Erythroblast (primary cell): Measurements from ENCODE around the gene PLEKHA5.
"Not testable (repeated sequence)": the region's sequence is repeated elsewhere in the genome, so short reads cannot be mapped to it uniquely, and the experiment has no call there.

Experiments
- DNase-seq, 2 experiments: peaks; one replicate each; lab custom pipeline; 2025; lab: John Stamatoyannopoulos, UW
- GATA1 ChIP-seq: IDR thresholded peaks from 2 replicates; pipeline ENCODE4 v1.6.1; 2011; ENCODE audit warnings: low read depth, mild to moderate bottlenecking, control low read depth, low read length, moderate library complexity
- POLR2A ChIP-seq: IDR thresholded peaks from 2 replicates; pipeline ENCODE4 v1.6.1; 2011; ENCODE audit warnings: mild to moderate bottlenecking, low read length

The PLEKHA5 gene

DNA sequence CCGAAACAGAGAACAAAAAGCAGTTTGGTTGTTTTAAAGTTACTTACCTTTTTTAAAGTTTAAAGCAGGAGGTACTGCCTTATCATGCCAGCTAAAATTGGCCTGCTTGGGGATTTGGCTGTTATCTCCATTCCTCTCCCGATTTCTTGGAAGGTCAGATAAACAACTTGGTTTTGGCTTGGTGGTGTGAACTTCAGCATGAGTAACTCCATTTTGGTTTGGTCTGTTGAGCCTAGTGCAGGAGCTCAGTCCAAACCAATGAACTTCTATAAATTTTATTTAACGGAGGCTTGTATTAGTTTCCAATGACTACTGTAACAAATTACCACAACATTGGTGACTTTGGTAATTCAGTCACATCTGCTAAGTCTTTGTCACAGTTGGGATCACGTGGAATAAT, 82.3 kb downstream of the PLEKHA5 start:
- no peak for DNase-seq
- TF ChIP-seq GATA1 (no peak), POLR2A (no peak)

DNA sequence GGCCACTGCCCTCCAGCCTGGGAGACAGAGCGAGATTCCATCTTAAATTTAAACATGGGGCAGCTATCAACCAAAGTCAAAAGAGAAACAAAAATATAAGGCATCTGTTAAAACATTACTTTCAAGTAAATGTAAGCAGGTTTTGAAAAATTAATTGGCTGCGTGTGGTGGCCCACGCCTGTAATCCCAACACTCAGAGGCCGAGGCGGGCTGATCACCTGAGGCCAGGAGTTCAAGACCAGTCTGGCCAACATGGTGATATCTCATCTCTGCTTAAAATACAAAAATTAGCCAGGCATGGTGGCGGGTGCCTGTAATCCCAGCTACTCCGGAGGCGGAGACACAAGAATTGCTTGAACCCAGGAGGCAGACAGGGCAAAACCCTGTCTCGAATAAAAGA, 82.7 kb downstream of the PLEKHA5 start:
- TF ChIP-seq POLR2A (no peak), GATA1 (no peak)

DNA sequence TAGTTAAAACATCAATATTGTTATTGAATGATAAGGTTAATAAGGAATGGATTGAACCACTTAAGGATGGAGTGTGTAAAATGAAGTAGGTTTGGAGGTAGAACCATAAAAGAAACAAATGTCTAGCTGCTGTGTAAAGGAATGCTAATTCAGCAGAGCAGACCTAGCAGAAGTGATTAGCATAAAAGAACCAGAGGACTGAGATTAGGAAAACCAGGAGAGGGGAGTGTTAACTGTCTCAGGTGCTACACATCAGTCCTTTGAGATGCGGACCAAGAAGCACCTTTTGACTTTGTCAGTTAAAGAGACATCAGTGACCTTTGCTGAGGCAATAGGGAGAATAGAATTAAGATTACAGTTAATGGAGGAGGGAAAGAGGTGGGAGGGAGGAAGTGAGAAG, 84.5 kb downstream of the PLEKHA5 start:
- TF ChIP-seq POLR2A = no peak
- no peak for TF ChIP-seq GATA1
- no peak for DNase-seq

More for the DNA sequence above, 82.7 kb downstream of the PLEKHA5 start:
- DNase-seq = no peak

DNA sequence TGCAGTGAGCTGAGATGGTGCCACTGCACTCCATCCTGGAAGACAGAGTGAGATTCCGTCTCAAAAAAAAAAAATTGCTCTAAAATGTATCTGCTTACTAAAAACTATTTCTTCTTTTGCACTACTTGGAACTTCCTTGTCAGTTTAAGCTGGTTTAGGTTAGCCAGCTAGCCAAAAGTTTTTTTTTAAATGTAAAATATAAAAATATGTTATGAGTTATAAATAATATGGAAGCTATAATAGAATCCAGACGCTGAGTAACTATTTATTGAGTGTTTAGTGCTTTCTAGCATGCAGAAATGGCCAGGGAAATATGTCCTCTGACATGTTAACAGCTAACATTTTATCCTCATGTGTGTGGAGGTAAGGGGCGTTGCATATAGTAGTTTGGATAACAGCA, 85.6 kb downstream of the PLEKHA5 start:
- TF ChIP-seq GATA1 = no peak
- no peak for TF ChIP-seq POLR2A
- DNase-seq = no peak

DNA sequence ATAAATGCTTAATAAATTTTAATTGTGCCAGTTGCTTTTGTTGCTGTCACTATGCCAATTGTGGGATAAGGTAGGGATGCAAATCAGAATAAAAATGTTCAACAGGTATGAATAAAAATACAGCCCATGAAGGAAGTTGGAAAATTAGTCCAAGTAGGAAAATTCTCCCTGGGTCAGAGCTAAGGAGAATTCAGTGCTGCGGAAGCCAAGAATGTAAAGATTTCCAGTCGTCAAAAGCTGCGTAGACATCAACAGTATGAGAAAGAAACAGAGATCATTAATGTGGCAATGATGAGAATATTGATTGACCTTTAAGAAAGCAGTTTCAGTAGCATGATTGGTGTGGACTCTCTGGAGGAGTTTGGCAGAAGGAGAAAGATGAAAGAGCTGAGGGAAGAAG, 87.9 kb downstream of the PLEKHA5 start:
- TF ChIP-seq GATA1 (no peak), POLR2A (no peak)
- no peak for DNase-seq

DNA sequence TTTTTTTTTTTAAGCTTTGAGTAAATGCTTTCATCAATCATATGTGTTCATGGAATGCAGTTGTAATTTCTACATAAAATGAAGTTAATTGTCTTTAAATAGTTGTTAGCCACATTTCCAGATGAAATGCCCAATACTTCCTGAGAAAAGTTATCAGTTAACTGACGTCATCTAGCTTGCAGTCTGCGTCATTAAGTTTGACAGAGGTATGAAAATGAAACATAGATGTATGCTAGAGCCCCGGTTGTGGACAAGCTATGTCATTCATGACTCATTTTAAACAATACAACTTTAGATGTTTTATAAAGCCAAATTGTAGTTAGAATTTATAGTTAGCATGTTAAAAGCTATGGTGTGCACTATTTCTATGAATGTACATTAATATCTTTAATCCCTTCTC, 90.7 kb downstream of the PLEKHA5 start:
- DNase-seq = no peak
- no peak for TF ChIP-seq POLR2A
- TF ChIP-seq GATA1 = no peak

DNA sequence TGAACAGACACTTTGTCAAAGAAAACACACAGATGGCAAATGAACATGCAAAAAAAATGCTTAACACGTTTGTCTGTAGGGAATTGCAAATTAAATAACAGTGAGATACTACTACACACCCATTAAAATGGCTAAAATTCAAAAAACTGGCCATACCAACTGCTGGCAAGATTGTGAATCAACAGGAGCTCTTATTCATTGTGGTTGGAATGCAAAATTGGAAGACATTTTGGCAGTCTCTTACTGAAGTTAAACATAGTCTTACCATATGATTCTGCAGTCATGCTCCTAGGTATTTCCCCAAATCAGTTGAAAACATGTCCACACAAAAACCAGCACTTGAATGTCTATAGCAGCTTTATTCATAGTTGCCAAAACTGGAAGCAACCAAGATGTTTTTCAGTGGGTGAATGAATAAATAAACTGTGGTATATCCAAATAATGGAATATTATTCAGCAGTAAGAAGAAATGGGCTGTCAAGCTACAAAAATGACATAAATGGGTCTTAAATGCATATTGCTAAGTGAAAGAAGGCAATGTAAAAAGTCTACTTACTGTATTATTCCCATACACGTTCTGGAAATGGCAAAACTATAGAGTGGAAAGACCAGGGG, 91.4 kb downstream of the PLEKHA5 start:
- no peak for DNase-seq
- TF ChIP-seq POLR2A (no peak), GATA1 (no peak)

DNA sequence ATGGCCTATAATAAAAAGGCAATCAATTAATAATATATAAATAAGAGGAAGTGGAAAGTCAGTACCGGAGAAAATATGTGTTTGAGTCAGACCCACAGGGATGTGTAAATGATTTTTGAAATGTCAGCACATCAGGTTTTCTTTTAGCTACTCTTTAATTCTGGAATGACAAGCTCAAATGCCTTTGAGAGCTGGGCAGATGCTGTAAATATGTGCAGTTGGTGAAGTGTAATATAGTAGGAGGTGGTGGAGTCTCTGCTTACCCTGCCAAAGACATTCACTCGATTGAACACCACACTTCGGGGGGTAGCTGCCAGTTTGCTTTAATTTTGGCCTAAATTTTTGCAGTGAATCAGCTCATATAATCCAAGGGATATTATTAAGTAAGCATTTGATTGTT, 93.0 kb downstream of the PLEKHA5 start:
- no peak for TF ChIP-seq GATA1
- TF ChIP-seq POLR2A = no peak
- DNase-seq = no peak

DNA sequence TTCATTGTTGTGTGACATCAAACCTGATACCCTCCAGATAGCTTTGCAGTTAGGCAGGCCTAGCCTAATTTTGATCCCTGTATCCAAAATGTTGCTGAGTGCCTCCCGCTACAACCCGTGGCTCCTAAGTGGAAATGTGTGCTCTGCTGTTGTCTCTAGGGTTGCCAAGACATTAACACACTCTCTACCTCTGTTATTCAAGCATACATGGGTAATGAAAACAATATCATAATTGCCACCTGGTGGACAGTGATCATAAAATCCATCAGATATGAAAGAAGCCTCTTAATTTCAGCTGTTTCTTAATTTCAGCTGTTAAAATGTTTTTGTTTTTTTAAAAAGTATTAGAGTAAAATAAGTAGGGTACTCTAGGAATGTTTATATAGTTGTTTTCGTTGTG, 93.5 kb downstream of the PLEKHA5 start:
- TF ChIP-seq POLR2A (no peak), GATA1 (no peak)
- DNase-seq = peak in 1 of 2 experiments; percentile 2

DNA sequence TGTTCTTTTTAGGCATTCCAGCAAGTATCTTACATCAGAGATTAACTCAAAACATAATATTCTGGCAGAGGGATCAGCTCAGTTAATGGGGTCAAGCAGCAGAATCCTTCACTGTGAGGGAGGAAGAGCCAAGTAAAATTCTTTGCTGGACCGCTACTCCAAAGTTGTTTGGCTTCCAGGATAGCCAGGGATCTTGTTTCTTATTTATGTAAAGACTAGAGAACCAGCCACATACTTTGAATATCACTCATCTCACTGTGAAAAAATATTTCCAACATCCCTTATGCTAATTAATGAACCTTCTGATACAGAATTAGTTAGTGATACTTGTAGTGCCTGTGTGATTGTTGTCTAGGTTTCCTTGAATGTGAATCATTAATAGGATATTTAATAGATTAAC, 94.2 kb downstream of the PLEKHA5 start:
- no peak for DNase-seq

DNA sequence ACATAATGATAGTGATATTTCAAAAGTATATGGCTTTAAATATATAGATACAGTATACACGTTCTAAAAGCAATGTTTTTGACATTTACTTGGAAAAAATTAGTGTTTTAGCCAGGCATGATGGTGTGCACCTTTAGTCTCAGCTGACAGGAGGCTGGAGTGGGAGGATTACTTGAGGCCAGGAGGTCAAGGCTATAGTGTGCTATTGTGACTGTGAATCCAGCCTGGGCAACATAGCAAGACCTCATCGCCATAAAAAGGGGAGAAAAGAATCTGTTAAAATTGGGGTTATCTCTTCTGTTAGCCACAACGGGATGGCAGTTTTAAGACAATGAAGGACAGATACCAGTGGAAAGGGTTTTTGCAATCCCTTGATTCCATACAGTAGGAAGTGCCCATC, 95.2 kb downstream of the PLEKHA5 start:
- TF ChIP-seq GATA1 (no peak), POLR2A (no peak)
- DNase-seq = no peak

More for the DNA sequence above, 94.2 kb downstream of the PLEKHA5 start:
- TF ChIP-seq POLR2A (no peak), GATA1 (no peak)

DNA sequence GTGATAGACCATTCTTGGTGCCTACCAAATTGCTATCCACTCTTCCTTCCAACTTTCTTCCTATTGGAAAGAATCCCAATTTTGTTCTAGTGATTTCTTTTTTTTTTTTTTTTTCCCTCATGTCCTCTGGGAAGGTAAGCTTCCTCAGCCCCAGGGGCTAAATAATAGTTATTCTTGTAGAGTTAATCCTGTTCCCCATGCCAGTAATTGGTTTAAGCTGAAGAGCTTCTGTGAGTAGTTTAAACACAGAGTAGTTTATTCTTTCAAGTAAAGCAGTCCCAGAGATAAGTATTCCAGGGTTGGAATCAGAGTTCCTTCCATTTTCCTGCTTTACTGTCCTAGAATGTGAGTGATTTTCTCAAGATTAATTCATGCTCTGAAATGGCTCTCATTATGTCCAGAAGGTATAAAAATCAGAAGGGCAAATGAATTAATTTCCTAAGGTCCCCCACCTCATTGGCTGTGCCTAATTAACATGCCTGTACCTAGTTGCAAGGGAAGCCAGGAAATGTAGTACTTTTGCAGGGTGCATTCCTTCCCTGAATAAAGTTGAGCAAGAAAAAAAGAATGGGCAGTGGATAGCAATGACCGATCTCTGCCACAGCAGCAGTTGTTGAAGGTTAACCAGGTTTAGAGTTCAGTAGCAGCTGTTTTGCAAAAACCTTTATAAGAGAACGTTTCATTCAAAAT, 97.8 kb downstream of the PLEKHA5 start:
- DNase-seq = no peak

DNA sequence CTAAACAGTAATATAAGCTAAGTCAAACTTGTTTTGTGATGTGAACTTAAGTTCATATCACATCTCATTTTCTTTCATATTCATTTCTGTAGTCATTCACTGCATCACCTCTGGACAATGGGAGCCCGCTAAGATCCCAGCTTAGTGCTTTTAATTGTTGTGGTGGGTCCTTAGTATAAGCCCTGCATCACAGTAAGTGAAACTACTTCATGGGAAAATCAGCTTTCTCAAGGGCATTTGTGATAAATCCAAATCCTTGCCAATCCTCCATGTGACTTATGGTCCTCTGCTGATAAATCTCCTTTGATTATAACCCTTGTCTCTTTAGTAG, 98.3 kb downstream of the PLEKHA5 start:
- DNase-seq = no peak
- TF ChIP-seq GATA1 (no peak), POLR2A (no peak)

More for the DNA sequence above, 97.8 kb downstream of the PLEKHA5 start:
- TF ChIP-seq POLR2A (no peak), GATA1 (no peak)

DNA sequence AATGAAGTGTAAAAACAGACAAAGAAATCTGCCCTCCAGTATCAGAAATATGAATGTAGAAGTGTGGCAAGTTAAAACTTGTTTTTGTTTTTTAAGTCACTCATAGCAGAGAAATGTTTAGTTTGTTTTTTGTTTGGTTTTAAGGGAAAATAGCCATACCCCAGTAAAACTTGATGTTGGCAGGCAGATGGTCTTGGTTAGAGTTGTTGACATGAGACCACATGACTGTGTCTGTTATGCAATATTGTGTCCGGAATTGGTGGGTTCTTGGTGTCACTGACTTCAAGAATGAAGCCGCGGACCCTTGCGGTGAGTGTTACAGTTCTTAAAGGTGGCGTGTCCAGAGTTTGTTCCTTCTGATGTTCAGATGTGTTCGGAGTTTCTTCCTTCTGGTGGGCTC, 99.5 kb downstream of the PLEKHA5 start:
- not testable (repeated sequence) for DNase-seq

DNA sequence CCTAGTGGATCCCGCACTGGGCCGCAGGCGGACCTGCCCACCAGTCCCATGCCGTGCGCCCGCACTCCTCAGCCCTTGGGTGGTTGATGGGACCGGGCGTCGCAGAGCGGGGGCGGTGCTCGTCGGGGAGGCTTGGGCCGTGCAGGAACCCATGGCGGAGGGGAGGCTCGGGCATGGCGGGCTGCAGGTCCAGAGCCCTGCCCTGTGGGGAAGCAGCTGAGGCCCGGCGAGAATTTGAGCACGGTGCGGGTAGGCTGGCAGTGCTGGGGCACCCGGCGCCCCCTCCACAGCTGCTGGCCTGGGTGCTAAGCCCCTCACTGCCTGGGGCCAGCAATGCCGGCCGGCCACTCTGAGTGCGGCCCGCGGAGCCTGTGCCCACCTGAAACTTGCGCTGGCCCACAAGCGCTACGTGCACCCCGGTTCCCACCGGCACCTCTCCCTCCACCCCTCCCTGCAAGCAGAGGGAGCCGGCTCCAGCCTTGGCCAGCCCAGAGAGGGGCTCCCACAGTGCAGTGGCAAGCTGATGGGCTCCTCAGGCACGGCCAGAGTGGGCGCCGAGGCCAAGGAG, 100.8 kb downstream of the PLEKHA5 start:
- no peak for DNase-seq
- TF ChIP-seq POLR2A (no peak), GATA1 (no peak)

DNA sequence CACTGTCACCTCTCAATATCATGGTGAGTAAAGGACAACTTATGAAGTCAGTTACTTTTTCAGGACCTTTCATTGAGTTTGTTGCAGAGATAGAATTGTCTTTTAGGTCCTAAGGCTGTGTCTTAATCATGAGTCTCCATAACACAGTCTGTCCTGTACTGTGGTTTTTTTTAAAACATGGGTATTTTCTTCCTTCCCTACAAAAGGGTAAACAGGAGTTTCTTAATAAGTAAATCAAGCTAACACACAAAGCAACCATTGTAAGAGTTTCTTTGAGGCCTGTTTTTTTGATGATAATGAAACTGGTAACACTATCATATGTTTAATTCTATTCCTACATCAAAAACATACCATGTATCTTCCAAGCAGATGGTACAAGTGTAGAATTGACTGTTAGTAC, 101.4 kb downstream of the PLEKHA5 start:
- DNase-seq = no peak
- TF ChIP-seq GATA1 (no peak), POLR2A (no peak)
